GM12891 (cell line): ENCODE measurements around the gene DESI2.
"Not testable (repeated sequence)": the region's sequence is repeated elsewhere in the genome, so short reads cannot be mapped to it uniquely, and the experiment has no call there.

Experiments
- DNase-seq: peaks from one replicate; pipeline ENCODE4 v3.0.0; 2011; ENCODE audit warnings: low spot score; ENCODE audit not compliant: insufficient read length
- FAIRE-seq: peaks from 2 replicates; lab custom pipeline; 2011; peaks lifted over from hg19 to GRCh38; lab: Jason Lieb, UNC
- PAX5 ChIP-seq: IDR thresholded peaks from 2 replicates; pipeline ENCODE4 v1.6.1; 2011; ENCODE audit warnings: low read length, moderate library complexity, mild to moderate bottlenecking; ENCODE audit not compliant: insufficient read depth, severe bottlenecking
- POLR2A ChIP-seq: IDR thresholded peaks from 2 replicates; pipeline ENCODE4 v1.6.1; 2011; ENCODE audit warnings: low read depth, low read length, control low read depth
- POLR2AphosphoS5 ChIP-seq: IDR thresholded peaks from 2 replicates; pipeline ENCODE4 v1.6.1; 2011; ENCODE audit warnings: low read depth, low read length, control low read depth
- POU2F2 ChIP-seq: IDR thresholded peaks from 2 replicates; pipeline ENCODE4 v1.6.1; 2011; ENCODE audit warnings: low read depth, mild to moderate bottlenecking, control low read depth, low read length, moderate library complexity
- SPI1 ChIP-seq: IDR thresholded peaks from 2 replicates; pipeline ENCODE4 v1.6.1; 2011; ENCODE audit warnings: low read depth, low read length, control low read depth
- TAF1 ChIP-seq: IDR thresholded peaks from 2 replicates; pipeline ENCODE4 v1.6.1; 2011; ENCODE audit warnings: low read depth, low read length, control low read depth

The DESI2 gene

DNA sequence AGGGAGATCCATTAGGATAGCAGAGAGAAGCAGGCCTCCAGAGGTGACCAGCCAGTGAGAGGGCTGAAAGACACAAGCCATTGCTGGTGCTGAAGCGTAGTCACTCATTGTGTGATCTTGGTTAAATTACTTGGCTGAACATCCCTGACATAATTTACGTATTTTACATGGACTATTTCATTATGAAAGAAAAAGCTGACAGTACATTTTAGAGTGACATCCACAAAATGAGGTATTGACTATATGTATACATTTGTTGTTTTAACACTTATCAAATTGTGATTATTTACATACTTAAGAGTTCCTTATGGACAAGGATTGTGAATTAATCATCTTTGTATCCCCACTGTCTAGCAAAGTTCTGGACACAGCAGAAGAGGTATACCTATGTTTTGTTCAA is 14.9 kb downstream of the DESI2 start:
- no peak for DNase-seq
- TF ChIP-seq SPI1 (no peak), POLR2A (no peak), PAX5 (no peak), POU2F2 (no peak), POLR2AphosphoS5 (no peak), TAF1 (no peak)
- FAIRE-seq, result no peak

- TF ChIP-seq POLR2A (no peak), POLR2AphosphoS5 (no peak), PAX5 (no peak), TAF1 (no peak)
- FAIRE-seq (no peak), DNase-seq (no peak)
Observed at GRCh38 chr1:244672946-244673682, 20.2 kb downstream of the DESI2 start.

DNA sequence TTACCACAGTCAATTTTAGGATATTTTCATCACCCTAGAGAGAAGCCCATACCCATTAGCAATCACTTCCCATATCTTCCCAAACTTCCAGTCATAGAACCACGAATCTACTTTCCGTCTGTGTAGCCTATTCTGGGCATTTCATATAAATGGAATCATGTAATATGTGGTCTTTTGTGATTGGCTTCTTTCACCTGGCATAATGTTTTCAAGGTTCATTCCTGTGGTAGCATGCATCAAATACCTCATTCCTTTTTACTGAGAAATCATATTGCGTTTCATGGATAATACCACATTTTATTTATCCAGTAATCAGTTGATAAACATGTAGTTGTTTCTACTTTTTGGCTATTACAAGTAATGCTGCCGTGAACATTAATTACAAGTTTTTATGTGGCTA is 21.5 kb downstream of the DESI2 start:
- no peak for FAIRE-seq
- TF ChIP-seq POLR2A (no peak), PAX5 (no peak), SPI1 (no peak), POU2F2 (no peak), POLR2AphosphoS5 (no peak), TAF1 (no peak)
- no peak for DNase-seq

GRCh38 chr1:244675167-244675566 is 22.2 kb downstream of the DESI2 start:
- no peak for TF ChIP-seq POLR2AphosphoS5
- no peak for TF ChIP-seq SPI1
- TF ChIP-seq PAX5, result no peak
- no peak for TF ChIP-seq POLR2A
- TF ChIP-seq TAF1, result no peak
- TF ChIP-seq POU2F2, result no peak
- no peak for FAIRE-seq
- DNase-seq, result no peak

DNA sequence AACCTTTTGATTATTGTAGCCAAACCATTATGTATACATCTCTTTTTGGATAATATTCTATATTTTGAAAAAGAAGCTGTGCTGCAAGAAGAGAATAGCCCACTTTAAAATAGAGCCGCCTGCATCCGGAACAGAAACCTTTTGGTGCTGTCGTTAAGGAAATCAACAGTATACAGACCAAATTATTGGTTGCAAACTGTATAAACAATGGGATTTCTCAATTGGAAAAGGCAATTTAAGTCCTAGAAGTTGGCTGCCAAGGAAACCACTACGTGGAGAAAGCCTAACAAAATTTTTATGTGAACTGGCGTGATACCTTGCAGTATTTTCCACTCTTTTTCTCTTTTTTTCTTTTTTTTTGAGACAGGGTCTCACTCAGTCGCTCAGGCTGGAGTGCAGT is 25.8 kb downstream of the DESI2 start:
- TF ChIP-seq POLR2A, result no peak
- no peak for TF ChIP-seq SPI1
- TF ChIP-seq PAX5, result no peak
- TF ChIP-seq TAF1, result no peak
- no peak for TF ChIP-seq POLR2AphosphoS5
- no peak for TF ChIP-seq POU2F2
- FAIRE-seq, result no peak
- DNase-seq, result no peak

DNA sequence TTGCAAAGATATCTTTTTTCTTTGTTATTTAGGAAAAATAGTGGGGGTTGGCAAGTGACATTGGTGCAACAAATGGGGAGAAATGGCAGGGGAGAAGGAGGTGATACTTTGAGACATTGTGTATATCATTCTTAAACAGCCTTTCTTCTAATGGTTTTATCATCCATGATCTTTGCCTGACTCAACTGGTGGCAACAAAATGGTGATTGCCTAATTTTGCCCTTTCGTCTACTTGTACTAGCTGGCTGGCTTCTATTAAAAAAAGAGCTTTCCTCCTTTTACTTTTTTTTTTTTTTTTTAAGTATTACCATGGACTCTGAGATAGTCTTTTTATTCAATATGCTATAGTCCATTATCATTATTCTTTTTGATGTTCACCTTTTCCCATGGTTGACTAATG is 27.7 kb downstream of the DESI2 start:
- no peak for DNase-seq
- TF ChIP-seq POLR2AphosphoS5, result no peak
- FAIRE-seq, result no peak

DNA sequence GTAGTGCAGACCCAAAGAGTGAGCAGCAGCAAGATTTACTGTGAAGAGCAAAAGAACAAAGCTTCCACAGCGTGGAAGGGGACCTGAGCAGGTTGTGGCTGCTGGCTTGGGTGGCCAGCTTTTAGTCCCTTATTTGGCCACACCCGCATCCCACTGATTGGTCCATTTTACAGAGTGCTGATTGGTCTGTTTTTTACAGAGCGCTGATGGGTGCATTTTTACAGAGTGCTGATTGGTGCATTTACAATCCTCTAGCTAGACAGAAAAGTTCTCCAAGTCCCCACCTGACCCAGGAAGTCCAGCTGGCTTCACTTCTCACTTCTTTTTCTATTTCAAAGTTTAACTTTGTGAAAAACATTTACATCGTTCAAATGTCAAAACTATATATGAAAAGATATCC is 29.2 kb downstream of the DESI2 start:
- FAIRE-seq, result not testable (repeated sequence)

GRCh38 chr1:244695937-244696336 is 43.0 kb downstream of the DESI2 start:
- no peak for TF ChIP-seq TAF1
- TF ChIP-seq PAX5, result no peak
- TF ChIP-seq POLR2AphosphoS5, result no peak
- no peak for DNase-seq
- FAIRE-seq, result no peak

More for the DNA sequence above, 29.2 kb downstream of the DESI2 start:
- DNase-seq, result not testable (repeated sequence)

DNA sequence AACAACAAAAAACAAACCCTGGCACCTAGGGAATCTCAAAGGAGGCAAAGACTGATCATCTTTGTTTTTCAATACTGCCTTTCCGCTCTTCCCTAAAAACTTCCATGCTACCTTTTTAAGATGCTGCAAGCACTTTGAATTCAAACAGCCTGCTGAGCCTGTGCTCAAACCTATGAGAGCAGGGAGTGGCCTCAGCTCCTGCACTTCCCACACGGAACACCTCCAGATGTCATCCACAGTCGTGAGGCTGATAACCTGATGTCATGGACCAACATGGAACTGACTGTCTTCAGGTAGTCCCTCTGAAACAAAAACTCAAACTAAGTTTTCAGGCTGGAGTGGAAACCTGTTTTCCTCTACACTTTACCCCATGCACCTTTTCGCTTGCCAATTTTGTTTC is 46.8 kb downstream of the DESI2 start:
- no peak for DNase-seq
- FAIRE-seq, result no peak
- TF ChIP-seq POLR2AphosphoS5 (no peak), POLR2A (no peak), SPI1 (no peak), POU2F2 (no peak), TAF1 (no peak), PAX5 (no peak)

DNA sequence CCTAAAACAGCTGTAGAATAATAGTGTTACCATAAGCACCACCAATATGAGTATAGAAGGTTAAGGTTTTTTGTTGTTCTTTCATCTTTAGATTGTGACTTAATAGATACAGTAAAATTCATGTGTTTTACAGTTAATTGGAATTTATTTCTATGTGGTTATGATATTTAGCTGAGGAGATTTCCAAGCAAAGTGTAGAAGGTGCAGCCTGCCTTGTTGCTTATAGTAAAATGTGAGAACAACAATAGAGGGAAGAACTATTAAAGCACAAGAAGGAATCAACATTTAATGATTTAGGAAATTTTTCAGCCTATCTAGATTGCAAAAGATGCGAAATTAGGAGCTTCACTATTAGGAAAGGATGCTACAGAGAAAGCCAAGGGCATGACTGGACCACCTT is 47.9 kb downstream of the DESI2 start:
- DNase-seq (no peak), FAIRE-seq (no peak)
- TF ChIP-seq POLR2AphosphoS5 (no peak), POU2F2 (no peak), PAX5 (no peak), SPI1 (no peak), TAF1 (no peak)

GRCh38 chr1:244702620-244703019 is 49.7 kb downstream of the DESI2 start:
- no peak for DNase-seq
- FAIRE-seq, result no peak
- TF ChIP-seq POLR2AphosphoS5 (no peak), POLR2A (no peak), POU2F2 (no peak), TAF1 (no peak), SPI1 (no peak), PAX5 (no peak)
